Measurements from ENCODE around the gene PDLIM1. TPM values are rescaled to one million over a fixed set of nuclear protein-coding genes. Genes with fewer than 3 reads are reported as not detected.
A peak's percentile ranks its signal among the peaks of the same experiment; 100 is the strongest.

Gene PDLIM1
- total RNA-seq = 12.1 and 24.3 TPM in 2 replicates
- polyA plus RNA-seq = 199 and 390 TPM in 2 replicates
- polyA plus RNA-seq (2012) = 236 and 460 TPM in 2 replicates
- 188 and 437 TPM in 2 replicates for polyA minus RNA-seq (ENCODE audit: low replicate concordance)

- Histone ChIP-seq H3K79me2 (ENCODE audit: control insufficient read depth, insufficient read depth, low read length) (peaks cover 44% of the 10 kb centered on the region), H3K27me3 (ENCODE audit: control insufficient read depth, insufficient read depth, low read length) (no peaks in the 10 kb centered on the region)
Observed at GRCh38 chr10:95290461-95291364, at the start of gene PDLIM1. Gene PDLIM1 (minus strand): TSS chr10:95291003. CDS start chr10:95290915, 88 bp downstream.

DNA sequence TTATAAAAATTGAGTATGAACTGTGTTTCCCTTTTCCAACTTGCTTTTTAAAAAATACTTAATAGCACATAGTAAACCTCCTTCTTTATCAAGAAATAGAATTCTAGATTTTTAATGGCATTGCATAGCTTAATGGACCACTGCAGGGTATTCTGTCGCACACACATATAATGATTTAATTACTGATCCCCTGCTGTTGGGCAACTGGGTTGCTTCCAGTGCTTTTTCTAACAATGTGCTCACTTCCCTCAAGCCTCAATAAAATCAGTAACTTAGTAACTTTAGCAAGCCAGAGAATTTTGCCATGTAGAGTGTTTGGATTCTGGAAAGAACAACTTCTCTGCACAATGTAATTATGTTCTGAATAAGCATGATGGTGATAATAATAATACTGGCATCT, 49.1 kb upstream of the PDLIM1 start:
- H3K27me3 ChIP-seq (ENCODE audit: control insufficient read depth, insufficient read depth, low read length) = no peaks in the 10 kb centered on the region
- H3K4me1 ChIP-seq (ENCODE audit: control insufficient read depth, extremely low read depth, insufficient read depth, low read length) = peaks cover 18% of the 10 kb centered on the region
- no peak overlapping the region for H3K4me2 ChIP-seq (ENCODE audit: extremely low read depth, insufficient read depth, low read length)
- H3K9me3 ChIP-seq (ENCODE audit: control insufficient read depth, insufficient read depth, low read depth, low read length) = no peaks in the 10 kb centered on the region
- TF ChIP-seq CTCF (conservative IDR thresholded peaks at IDR 0.05 in 1 of 2, IDR thresholded peaks at IDR 0.05 in 1 of 2; ENCODE audit: low read depth in 1 of 2, low read length in 2 of 2) (no peak), EZH2 (IDR thresholded peaks at IDR 0.05; ENCODE audit: low read length, missing control alignments) (no peak)
- H2AFZ ChIP-seq (ENCODE audit: low read length) = no peak overlapping the region
- no peak overlapping the region for H3K27ac ChIP-seq (ENCODE audit: insufficient read depth, low read length)
- no peaks in the 10 kb centered on the region for H3K36me3 ChIP-seq (ENCODE audit: control insufficient read depth, insufficient read depth, low read length)
- H3K79me2 ChIP-seq (ENCODE audit: control insufficient read depth, insufficient read depth, low read length) = no peaks in the 10 kb centered on the region
- H3K9ac ChIP-seq (ENCODE audit: insufficient read depth, low read length) = no peak overlapping the region
- no peak overlapping the region for H3K4me3 ChIP-seq (replicated peaks in 1 of 4; ENCODE audit: control extremely low read depth in 1 of 4, insufficient read depth in 1 of 4, low read depth in 3 of 4, low read length in 4 of 4)
- no peak for DNase-seq (ENCODE audit: low read depth in 2 of 2)
- no peaks in the 10 kb centered on the region for H4K20me1 ChIP-seq (ENCODE audit: control insufficient read depth, extremely low read depth, insufficient read depth, low read length)

More at GRCh38 chr10:95290461-95291364, at the start of gene PDLIM1:
- DNase-seq (ENCODE audit: low read depth in 2 of 2) = peak; percentile 33 to 56
- H4K20me1 ChIP-seq (ENCODE audit: control insufficient read depth, extremely low read depth, insufficient read depth, low read length) = no peaks in the 10 kb centered on the region
- H3K4me3 ChIP-seq (replicated peaks in 1 of 4; ENCODE audit: control extremely low read depth in 1 of 4, insufficient read depth in 1 of 4, low read depth in 3 of 4, low read length in 4 of 4) = peak within 1 kb of the TSS; percentile 60 to 94 (median 78)
- peaks cover 16% of the 10 kb centered on the region for H3K4me1 ChIP-seq (ENCODE audit: control insufficient read depth, extremely low read depth, insufficient read depth, low read length)
- no peaks in the 10 kb centered on the region for H3K36me3 ChIP-seq (ENCODE audit: control insufficient read depth, insufficient read depth, low read length)
- H2AFZ ChIP-seq (ENCODE audit: low read length) = peak within 1 kb of the TSS; percentile 34
- H3K4me2 ChIP-seq (ENCODE audit: extremely low read depth, insufficient read depth, low read length) = peak within 1 kb of the TSS; percentile 82
- no peaks in the 10 kb centered on the region for H3K9me3 ChIP-seq (ENCODE audit: control insufficient read depth, insufficient read depth, low read depth, low read length)
- H3K27ac ChIP-seq (ENCODE audit: insufficient read depth, low read length) = peak within 1 kb of the TSS; percentile 71
- H3K9ac ChIP-seq (ENCODE audit: insufficient read depth, low read length) = peak within 1 kb of the TSS; percentile 95
- TF ChIP-seq EZH2 (IDR thresholded peaks at IDR 0.05; ENCODE audit: low read length, missing control alignments) (no peak), CTCF (conservative IDR thresholded peaks at IDR 0.05 in 1 of 2, IDR thresholded peaks at IDR 0.05 in 1 of 2; ENCODE audit: low read depth in 1 of 2, low read length in 2 of 2) (peak in 1 of 2 donors; percentile 14)

DNA sequence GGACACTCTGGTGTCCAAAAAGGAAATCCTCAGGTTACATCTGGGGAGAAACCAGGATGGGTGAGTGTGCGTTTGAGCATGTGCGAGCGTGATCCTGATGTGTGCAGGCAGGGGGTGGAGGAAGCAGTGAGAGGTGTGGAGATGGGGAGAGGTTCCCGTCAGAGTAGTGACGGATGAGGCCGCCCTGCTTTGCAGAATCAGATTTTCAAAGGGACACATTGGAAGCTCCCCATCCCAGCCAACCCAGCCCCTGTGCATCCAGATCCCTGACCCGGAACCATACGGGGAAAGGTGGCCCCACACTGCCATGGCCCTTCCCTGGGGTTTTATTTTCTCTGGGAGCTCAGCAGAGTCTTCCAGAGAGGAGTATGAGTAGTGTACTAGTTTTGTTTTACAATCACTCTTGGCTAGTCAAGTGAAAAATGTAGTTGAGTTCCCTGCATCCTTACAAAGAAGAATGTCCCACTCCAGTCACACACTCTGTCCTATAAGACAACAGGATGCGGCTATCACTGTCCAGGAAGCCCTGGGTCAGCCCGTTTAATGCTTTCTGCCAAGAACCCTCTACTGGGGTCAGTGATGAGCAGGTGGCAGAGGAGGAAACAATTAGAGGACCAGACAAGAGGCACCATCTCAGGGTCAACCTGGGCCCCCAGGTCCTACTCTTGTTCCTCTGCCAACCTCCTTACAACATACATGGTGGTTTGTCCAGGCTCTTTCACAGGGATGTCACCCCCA, 46.8 kb upstream of the PDLIM1 start:
- no peak overlapping the region for H3K9ac ChIP-seq (ENCODE audit: insufficient read depth, low read length)
- no peaks in the 10 kb centered on the region for H3K79me2 ChIP-seq (ENCODE audit: control insufficient read depth, insufficient read depth, low read length)
- no peak for TF ChIP-seq EZH2 (IDR thresholded peaks at IDR 0.05; ENCODE audit: low read length, missing control alignments)
- H3K4me3 ChIP-seq (replicated peaks in 1 of 4; ENCODE audit: control extremely low read depth in 1 of 4, insufficient read depth in 1 of 4, low read depth in 3 of 4, low read length in 4 of 4) = no peak overlapping the region
- H3K4me1 ChIP-seq (ENCODE audit: control insufficient read depth, extremely low read depth, insufficient read depth, low read length) = peaks cover 26% of the 10 kb centered on the region
- H3K27me3 ChIP-seq (ENCODE audit: control insufficient read depth, insufficient read depth, low read length) = no peaks in the 10 kb centered on the region
- DNase-seq (ENCODE audit: low read depth in 2 of 2) = no peak
- H4K20me1 ChIP-seq (ENCODE audit: control insufficient read depth, extremely low read depth, insufficient read depth, low read length) = no peaks in the 10 kb centered on the region
- H3K36me3 ChIP-seq (ENCODE audit: control insufficient read depth, insufficient read depth, low read length) = no peaks in the 10 kb centered on the region
- H3K27ac ChIP-seq (ENCODE audit: insufficient read depth, low read length) = no peak overlapping the region
- no peaks in the 10 kb centered on the region for H3K9me3 ChIP-seq (ENCODE audit: control insufficient read depth, insufficient read depth, low read depth, low read length)
- H3K4me2 ChIP-seq (ENCODE audit: extremely low read depth, insufficient read depth, low read length) = no peak overlapping the region
- no peak overlapping the region for H2AFZ ChIP-seq (ENCODE audit: low read length)
